Activated CD8-positive, alpha-beta memory T cell treated with anti-CD3 and anti-CD28 coated beads, Interleukin-2, amount 50 U/mL, for 1 hour (primary cell): Measurements from ENCODE around the gene PRPF6.
"Not testable (repeated sequence)": the region's sequence is repeated elsewhere in the genome, so short reads cannot be mapped to it uniquely, and the experiment has no call there.

Experiments
- DNase-seq: peaks from one replicate; pipeline ENCODE4 v3.0.0-alpha.2; 2020; ENCODE audit errors: extremely low read depth

The PRPF6 gene

DNA sequence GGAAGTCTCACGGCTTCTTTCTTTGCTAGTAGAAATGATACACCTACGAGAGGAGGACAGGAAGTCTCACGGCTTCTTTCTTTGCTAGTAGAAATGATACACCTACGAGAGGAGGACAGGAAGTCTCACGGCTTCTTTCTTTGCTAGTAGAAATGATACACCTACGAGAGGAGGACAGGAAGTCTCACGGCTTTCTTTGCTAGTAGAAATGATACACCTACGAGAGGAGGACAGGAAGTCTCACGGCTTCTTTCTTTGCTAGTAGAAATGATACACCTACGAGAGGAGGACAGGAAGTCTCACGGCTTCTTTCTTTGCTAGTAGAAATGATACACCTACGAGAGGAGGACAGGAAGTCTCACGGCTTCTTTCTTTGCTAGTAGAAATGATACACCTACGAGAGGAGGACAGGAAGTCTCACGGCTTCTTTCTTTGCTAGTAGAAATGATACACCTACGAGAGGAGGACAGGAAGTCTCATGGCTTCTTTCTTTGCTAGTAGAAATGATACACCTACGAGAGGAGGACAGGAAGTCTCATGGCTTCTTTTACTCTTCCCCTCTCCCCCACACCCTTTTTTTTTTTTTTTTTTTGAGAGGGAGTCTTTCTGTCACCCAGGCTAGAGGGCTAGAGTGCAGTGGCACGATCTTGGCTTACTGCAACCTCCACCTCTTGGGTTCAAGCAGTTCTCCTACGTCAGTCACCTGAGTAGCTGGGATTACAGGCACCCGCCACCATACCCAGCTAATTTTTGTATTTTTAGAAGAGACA is 31.6 kb downstream of the PRPF6 start:
- not testable (repeated sequence) for DNase-seq

- DNase-seq = no peak
Measured at GRCh38 chr20:64015635-64016034, 34.7 kb downstream of the PRPF6 start.

- DNase-seq = no peak
Measured at GRCh38 chr20:64021124-64021975, 40.4 kb downstream of the PRPF6 start.

DNA sequence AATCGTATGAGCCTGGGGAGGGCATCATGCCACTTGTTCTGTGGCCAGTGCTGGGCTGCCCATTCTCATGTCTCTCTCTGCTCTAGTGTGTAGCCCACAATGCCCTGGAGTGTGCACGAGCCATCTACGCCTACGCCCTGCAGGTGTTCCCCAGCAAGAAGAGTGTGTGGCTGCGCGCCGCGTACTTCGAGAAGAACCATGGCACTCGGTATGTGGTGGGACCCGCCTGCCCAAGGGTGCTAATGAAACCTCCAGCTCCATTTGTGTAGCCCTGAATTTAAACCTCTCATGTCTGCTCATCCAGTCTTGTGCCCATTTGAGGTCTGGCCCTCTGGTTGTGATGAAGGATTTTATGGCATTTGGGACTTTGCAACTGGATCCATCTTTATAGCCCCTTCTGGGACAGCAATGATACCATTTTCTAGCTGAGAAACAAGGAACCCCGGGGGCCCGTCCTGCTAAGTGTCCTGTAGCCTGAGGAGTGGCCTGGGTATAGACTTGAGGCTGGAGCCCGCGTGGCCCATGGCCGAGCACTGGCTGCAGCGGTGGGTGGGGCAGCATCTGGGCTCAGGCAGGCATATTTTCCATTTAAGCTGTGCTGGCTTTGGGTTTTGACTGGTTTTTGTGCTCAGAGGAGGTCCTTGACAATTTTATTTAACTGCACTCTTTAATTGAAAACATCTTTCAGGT is 41.9 kb downstream of the PRPF6 start:
- no peak for DNase-seq

DNA sequence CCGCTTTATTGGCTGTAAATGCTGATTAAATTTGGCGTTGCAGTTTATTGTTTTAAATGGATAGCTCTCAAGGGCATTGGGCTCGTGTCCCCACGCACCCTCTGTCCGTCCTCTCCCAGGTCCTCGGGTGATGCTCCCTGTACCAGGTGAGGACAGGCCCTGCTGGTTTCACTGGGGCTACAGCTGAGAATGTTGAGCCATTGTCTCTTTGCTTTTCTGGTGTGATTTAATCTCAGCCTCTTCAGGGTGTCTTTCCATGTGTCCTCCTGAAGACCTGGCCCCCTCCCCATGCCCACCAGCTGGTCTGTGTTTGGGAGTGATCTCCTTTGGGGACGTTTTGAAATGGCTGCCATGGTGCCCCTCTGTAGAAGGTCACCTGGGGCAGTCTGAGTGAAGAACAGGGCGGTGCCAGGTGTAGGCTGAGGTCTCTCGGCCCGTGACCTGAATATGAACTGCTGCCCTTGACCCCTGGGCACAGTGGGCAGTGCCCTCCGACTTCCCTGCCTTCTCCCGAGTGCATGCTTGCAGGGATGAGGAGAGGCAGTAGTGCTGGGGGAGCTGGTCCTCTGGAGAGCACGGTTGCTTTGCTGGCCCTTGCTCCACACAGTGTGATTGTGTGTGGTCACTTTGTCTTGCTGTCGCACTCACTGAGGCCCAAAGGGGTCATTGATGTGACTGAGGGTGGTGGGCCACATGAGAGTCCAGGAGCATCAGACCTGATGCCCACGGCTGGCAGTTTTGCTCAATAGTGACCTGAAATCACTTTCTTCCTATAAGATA is 42.6 kb downstream of the PRPF6 start:
- DNase-seq = no peak

DNA sequence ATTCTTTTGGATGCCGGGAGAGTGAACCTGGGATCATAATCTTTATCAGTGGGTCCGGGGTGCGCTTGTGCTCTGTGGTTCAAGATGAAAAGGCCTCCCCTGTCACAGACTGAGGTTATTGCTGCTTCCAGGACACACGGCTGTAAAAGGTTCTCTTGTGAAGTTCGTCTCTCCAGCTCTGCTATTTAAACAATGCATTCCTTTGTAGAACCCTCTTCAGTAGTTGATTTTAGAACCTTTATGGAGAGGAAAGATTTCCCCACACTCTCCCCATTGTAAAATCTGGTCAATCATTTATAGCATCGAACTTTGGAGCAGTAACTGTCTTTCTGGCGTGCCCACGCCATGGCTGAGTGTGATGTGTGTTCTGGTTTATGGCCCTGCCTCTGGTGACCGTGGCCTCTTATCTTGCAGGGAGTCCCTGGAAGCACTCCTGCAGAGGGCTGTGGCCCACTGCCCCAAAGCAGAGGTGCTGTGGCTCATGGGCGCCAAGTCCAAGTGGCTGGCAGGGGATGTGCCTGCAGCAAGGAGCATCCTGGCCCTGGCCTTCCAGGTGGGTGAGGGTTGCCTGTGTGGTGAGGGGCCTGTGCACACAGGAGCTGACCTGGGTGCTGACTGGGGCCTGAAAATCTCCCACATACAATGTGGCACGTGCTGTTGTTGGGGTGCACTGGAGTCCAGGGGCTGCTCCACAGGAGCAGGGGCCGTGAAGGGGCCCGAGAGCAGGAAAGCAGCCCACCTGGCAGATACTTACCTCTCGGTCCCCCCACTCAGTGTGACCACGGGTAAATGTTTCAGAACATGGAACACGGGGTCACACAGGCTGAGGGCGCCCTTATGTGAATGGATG is 43.4 kb downstream of the PRPF6 start:
- no peak for DNase-seq

DNA sequence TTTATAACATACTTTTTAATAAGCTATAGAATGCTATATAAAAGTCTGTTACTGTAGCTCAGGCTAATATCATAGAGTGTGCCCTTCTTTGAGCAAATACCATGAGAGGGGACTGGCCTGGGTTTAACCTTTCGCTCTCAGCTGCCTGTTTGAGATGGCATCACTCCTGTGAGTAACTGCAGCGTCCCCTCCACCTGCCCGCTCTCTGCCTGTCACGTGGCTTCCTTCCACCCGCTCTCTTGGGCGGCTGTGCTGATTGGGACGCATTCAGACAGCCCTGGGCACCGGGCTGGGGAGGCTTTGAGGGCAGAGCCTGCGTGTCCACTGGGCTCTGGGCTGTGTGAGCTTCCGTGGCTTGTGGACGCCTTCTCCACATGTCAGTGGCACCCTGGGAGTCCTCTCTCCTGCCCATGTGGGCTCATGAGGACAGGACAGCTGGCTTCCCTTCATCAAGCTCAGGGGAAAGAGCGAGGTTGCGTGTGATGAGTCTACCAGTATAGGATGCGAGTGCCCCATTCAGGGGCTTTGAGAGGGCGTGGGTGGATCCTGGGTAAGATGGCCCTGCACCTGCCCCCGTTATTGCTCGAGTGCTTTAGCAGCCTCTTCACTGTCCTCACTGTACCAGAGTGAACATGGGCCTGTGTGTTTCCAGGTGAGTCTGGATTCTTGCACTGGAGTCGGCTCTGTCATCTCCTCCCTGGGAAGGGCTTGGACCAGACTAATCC is 44.3 kb downstream of the PRPF6 start:
- no peak for DNase-seq

GRCh38 chr20:64025826-64026412 is 45.0 kb downstream of the PRPF6 start:
- no peak for DNase-seq

DNA sequence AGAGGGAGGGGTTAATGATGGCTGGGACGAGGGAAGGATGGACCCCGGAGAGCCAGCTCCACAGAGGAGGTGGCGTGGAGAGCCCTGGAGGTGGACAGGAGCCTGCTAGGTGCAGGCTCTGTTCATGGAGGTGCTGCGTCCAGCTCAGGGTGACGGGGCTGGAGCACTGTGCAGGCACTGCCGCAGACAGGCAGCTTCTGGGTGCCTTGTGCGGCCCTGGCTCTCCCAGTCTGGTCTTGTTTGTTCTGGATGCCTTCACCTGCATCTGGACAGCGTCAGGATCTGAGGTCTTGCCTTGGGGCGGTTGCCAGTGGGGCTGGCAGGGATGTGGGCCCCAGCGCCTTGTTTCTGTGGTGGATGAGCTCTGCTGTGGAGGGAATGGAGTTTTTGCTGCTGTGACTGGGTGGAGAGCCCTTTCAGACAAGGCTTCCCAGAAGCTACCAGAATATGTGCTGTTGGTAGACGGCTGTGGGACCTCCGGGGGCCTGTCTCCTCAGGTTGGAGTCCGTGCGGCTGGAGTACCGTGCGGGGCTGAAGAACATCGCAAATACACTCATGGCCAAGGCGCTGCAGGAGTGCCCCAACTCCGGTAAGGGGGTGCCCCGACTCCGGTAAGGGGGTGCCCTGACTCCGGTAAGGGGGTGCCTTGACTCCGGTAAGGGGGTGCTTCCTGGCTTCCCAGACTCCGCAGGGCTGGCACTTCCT is 47.2 kb downstream of the PRPF6 start:
- no peak for DNase-seq

DNA sequence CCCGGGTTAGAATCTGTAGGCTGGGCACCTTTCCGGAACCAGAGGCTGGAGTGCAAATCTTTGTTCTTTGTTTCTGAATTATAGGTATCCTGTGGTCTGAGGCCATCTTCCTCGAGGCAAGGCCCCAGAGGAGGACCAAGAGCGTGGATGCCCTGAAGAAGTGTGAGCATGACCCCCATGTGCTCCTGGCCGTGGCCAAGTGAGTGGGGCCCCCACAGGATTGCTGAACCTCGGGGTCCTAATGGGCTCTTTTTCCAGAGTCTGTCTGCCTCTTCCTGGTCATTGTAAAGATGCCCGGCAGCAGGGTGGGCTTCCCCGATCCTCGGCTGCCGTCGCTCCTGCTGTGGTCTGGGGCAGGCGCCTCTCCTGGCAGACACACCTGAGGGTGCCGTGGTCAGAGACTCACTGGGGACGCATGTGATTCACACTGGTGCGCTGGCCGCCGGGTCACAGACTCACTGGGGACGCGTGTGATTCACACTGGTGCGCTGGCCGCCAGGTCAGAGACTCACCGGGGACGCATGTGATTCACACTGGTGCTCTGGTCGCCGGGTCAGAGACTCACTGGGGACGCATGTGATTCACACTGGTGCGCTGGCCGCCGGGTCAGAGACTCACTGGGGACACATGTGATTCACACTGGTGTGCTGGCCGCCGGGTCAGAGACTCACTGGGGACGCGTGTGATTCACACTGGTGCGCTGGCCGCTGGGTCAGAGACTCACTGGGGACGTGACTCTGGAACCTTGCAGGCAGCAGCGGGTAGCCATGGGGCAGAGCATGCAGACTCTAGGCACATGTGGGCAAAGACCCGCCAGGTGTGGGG is 48.6 kb downstream of the PRPF6 start:
- no peak for DNase-seq

DNA sequence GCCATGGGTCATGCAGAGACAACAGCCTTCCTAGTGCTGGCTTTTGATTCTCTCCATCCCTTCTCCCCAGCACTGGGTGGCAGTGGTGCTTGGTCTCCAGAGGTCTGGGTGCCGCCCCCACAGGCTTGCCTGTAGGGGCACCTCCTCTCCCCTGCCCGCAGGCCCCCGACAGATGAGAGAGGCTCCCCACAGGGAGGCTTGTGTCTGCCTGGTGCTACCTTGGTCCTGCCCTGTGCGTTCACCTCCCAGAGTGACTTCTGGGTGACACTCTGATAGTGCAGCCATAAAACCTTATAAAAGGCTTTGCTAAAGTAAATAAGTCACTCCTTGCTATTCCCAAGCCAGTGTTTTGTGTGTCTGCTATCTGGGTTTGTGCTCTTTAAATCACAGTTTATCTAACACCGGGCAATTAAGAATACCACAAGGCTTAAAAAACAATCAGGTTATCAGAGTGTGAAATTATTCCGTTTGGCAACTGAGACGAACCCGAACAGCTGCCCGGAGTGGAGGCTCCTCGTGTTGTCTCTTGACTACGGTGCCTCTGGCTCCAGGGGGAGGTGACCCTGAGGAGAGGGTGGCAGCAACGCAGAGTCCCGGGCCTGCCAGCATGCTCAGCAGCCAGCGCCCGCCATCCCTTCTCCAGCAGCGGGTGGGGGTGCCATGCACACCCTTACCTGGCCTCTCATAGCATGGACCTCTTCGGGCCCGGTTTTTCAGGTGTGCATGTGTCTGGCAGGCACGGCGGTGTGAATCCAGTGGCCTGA is 49.6 kb downstream of the PRPF6 start:
- DNase-seq = no peak

DNA sequence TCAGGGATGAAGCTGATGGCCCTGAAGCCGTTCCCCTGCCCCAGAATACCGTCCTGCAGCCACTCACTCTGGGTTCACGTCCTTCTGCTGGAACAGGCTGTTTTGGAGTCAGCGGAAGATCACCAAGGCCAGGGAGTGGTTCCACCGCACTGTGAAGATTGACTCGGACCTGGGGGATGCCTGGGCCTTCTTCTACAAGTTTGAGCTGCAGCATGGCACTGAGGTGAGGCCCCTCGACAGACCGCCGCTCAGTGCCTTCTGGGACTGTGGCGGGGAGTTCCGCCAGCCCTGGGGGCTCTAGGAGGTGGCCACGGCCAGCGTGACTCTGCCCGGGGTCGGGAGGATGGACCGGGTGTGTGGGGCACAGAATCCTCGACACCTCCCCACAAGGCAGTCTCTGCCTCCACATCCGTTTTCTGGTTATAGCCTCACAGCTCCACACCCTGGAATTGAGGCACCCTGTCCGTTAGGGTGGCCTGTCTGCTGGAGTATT is 50.9 kb downstream of the PRPF6 start:
- DNase-seq = no peak

- no peak for DNase-seq
Measured at GRCh38 chr20:64032706-64033624, 52.0 kb downstream of the PRPF6 start.

GRCh38 chr20:64033981-64034493 is 53.1 kb downstream of the PRPF6 start:
- no peak for DNase-seq

- DNase-seq = peak; percentile 31
Measured at GRCh38 chr20:64035066-64035932, 54.4 kb downstream of the PRPF6 start.
